HG03342 (cell line): ENCODE measurements around the gene CANT1.
"Not testable (repeated sequence)": the region's sequence is repeated elsewhere in the genome, so short reads cannot be mapped to it uniquely, and the experiment has no call there.

ENCODE experiments used
- ATAC-seq: cut with Tn5 transposase; IDR thresholded peaks from one replicate; pipeline ENCODE4 v1.9.1; 2021; ENCODE audit warnings: mild to moderate bottlenecking, moderate library complexity; ENCODE audit not compliant: unreplicated experiment

CANT1 gene

GRCh38 chr17:78962984-78963348 lies 46.6 kb downstream of the CANT1 start:
- ATAC-seq: not testable (repeated sequence)

DNA sequence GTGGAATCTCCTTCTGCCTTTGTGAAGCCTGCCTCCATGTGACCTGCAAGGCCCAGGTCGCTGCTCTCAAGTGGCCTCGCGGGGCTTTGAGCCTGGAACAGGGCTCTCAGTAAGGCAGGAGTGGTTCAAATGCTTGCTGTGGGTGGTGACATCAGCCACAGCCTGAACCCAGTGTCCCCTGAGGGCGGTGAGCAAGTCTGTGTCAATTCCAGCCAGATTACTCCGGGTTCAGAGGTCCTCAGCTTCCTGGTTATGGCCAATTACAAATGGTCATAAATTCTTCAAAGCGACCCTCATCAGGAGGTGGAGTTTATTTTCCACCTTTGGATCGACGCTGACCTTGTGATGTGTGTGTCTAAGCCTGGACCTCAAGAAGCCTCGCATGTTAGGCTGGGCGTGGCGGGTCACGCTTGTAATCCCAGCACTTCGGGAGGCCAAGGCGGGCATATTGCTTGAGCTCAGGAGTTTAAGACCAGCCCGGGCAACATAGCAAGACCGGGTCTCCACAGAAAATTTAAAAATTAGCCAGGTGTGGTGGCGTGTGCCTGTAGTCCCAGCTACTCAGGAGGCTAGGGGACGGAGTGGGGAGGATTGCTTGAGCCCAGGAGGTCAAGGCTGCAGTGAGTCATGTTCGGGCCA lies 47.1 kb downstream of the CANT1 start:
- no peak for ATAC-seq

- no peak for ATAC-seq
Observed at GRCh38 chr17:78961571-78961970, 48.0 kb downstream of the CANT1 start.

DNA sequence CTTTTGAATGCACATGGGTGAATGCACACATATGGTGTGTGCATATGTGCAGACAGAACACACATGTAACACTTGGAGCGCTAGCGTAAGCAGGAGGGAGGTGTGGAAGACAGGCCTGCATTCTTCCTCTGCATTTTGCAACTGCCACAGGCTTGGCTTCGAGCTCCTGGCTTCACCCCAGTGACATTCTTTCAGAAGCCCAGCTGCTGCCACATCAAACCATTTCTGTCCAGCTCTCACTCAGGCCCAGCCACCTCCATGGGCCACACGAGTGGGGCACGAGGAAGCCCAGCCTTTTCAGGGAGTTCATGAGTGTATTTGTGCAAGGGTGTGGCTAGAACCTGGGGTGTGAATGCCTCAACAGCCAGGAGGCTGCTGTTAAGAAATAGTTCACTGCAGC lies 48.6 kb downstream of the CANT1 start:
- no peak for ATAC-seq

- no peak for ATAC-seq
Observed at GRCh38 chr17:78959803-78960202, 49.8 kb downstream of the CANT1 start.

DNA sequence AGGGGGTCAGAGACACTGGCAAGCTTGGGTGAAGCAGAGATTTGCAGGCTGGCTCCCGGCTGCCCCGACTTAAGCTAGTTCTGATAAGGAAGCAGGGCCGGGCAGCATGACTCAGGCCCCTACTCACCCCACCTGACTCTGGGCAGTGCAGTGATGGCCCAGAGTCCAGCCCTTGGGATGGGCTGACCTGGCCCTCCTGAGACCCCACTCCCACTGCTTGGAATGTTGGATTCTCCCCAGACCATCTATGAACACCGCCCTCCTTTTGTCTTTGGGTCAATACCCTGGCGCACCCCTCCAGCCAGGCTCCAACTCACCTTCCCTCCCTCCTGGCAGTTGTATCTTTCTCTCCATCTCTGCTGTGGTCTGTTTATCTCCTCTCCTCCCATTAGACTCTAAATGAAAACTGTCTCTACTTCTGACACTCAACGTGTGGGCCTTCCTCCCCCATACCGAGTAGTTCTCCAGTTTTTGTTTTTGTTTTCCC lies 50.9 kb downstream of the CANT1 start:
- ATAC-seq: no peak

DNA sequence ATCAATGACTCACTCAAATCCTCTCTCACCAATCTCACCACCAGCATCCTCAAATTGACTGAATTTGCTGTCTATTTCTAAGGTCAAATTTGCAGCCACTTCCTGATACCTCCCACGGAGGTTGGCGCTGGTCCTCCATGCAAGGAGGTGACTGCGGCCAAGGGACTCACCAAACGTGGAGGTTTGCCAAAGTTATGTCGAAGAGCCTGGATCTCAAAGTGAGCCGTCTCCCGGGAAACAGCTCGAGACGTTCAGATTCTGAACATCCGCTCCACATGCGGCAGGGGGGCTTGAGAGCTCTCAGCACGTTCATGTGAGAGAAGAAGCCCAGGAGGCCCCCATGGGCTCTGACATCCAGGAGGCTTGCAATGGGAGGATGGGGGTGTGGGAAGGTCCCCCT lies 52.4 kb downstream of the CANT1 start:
- ATAC-seq: no peak

DNA sequence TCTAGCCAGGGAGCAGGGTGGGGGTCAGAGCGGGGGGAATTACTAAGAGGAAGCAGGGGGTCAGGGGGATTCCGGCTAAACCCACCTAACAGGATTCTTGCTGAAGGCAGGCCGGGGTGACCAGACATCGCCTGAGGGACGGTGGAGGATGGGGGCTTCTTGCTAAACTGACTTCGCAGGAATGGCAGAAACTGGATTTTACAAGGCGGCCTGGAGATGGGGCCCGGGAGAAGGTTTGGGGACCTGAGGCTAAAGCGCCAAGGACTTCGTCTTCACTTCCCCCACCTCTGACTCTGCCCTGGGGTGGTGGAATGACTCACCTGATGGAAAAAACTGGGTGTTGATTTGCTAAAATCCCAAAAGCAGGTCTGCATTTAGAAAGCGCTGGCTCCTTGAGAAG lies 53.3 kb downstream of the CANT1 start:
- ATAC-seq: no peak

DNA sequence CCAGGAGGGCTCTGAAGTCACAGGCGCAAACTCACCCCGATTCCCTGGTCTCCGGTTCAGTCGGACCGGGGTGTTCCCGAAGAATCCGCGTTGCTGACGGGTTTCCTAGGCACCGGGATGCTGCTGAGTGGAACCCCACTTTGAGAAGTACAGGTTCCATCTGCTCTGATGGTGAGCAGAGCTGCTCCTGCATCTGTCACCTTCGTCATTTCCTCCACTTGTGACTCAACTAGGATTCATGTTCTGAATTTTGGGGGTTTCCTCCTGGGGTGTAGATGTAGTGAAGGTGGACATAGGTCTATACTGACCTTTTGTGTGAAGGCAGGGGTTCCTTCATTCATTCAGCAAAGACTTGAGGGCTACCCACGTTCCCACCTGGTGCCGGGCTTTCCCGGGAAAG lies 54.9 kb downstream of the CANT1 start:
- no peak for ATAC-seq

GRCh38 chr17:78953356-78954350 lies 55.9 kb downstream of the CANT1 start:
- ATAC-seq: no peak

DNA sequence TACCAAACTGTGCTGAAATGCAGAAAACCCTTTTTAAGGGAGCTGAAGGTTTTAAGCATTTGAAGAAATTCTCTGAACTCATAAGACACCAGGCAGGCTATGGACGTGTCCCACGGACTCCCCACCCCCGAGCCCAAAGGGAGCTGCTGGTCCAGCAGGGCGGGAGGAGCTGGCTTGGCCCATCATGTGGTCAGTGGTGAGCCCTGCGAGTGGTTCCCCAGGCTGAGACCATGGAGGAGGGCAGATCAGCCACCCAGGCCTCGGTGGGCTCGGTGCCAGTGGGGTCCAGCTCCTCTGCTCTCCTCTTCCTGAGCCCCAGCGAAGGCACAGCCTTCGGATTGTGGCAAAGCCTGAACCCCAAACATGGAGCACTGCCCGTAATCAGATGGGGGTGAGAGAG lies 56.9 kb downstream of the CANT1 start:
- ATAC-seq: no peak

- ATAC-seq: no peak
Observed at GRCh38 chr17:78951967-78952551, 57.5 kb downstream of the CANT1 start.

- ATAC-seq: no peak
Observed at GRCh38 chr17:78950870-78951269, 58.7 kb downstream of the CANT1 start.

- ATAC-seq: no peak
Observed at GRCh38 chr17:78947235-78948149, 62.1 kb downstream of the CANT1 start.

DNA sequence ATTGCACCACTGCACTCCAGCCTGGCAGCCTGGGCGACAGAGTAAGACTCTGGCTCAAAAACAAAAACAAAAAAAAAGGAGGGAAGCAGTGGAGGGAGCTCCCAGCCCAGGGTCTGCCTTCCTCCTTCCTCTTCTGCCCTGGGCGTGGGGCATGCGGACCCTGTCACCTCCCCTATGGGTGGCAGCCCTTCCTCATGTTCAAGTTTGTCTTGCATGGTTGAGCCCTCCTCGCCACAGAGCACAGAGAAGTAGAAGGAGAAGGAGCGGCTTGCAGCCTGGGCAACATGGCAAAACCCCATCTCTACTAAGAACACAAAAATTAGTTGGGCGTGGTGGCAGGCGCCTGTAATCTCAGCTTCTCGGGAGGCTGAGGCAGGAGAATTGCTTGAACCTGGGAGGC lies 62.9 kb downstream of the CANT1 start:
- ATAC-seq: no peak

- no peak for ATAC-seq
Observed at GRCh38 chr17:78946131-78946530, 63.4 kb downstream of the CANT1 start.

DNA sequence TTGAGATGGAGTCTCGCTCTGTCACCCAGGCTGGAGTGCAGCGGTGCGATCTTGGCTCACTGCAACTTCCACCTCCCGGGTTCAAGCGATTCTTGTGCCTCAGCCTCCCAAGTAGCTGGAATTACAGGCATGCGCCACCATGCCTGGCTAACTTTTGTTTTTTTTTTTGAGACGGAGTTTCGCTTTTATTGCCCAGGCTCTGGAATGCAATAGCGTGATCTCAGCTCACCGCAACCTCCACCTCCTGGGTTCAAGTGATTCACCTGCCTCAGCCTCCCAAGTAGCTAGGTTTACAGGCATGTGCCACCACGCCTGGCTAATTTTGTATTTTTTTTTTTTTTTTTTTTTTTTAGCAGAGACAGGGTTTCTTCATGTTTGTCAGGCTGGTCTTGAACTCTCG lies 64.1 kb downstream of the CANT1 start:
- ATAC-seq: not testable (repeated sequence)

DNA sequence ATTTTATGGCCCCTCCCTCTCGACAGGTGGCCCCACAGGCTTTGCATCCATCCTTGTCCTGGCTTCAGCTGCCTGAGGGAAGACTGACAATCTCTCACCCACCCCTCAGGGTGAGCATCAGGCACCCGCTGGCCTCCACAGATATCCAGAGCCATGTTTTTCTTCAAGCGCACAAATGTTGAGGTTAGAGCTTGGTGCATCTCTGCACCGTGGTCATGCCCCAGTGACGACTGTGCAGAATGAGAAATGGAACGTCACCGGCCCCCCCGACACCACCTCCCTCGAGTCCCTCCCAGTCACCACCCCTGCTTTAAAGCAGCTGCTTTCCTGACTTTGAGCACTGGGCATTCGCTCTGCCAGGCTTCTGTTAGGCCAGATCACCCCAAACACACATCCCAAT lies 64.6 kb downstream of the CANT1 start:
- no peak for ATAC-seq

DNA sequence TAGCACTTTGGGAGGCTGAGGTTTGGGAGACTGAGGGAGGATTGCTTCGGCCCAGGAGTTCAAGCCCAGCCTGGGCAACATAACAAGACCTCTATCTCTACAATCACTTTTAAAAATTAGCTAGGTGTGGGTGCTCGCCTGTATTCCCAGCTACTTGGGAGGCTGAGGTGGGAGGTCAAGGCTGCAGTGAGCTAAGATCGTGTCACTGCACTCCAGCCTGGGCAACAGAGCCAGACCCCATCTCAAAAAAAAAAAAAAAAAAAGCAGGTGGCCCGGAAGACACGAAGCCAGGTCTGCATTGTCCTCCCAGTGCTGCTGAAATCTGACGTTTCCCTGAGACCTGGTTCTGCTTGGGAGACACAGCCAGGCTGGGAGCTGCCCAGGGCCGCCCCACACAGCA lies 65.5 kb downstream of the CANT1 start:
- ATAC-seq: no peak
